GM19324 (cell line): ENCODE results near the gene MYO9A.
"Not testable (repeated sequence)": the region's sequence is repeated elsewhere in the genome, so short reads cannot be mapped to it uniquely, and the experiment has no call there.

ENCODE experiments used
- ATAC-seq: cut with Tn5 transposase; IDR thresholded peaks from one replicate; pipeline ENCODE4 v1.9.1; 2021; ENCODE audit warnings: mild to moderate bottlenecking, moderate library complexity; ENCODE audit not compliant: unreplicated experiment, low FRiP score

MYO9A gene

DNA sequence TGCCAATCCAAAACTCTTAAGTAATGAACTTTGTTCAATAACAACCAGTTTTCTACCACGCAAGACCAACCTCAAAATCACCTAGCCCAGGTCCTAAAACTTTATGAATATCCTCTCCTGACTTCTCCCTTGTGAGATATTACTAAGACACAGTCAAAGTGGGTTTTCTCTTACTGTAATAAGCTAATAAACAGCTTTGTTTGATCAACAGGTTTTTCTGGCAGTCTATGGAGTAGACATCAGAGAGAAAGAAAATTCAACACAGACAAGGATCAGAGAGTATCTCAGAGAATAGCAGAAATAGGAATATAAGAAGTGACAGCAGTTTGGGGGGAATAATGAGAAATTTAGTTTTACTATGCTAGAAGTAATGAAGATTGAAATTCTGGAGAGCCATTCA, 228.0 kb downstream of the MYO9A start:
- no peak for ATAC-seq

- ATAC-seq, result no peak
Measured at GRCh38 chr15:71889385-71889784, 228.6 kb downstream of the MYO9A start.

DNA sequence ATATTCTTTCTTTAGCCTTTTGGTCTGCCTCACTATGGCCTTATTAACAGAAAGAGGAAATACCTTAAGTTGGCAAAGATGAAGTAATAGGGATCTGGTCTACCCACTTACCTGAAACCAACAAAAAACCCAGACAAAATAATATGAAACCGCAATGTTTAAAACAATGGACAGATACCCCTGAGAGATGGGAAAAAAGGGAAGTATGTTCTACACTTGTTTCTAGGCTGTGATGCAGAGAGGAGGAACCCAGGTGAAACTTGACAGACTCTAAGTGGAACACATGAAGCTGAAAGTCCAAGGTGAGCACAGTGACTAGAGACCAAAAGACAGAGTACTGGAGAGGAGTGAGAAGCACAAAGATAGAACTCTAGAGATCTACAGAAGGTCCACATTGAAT, 229.2 kb downstream of the MYO9A start:
- ATAC-seq, result no peak

DNA sequence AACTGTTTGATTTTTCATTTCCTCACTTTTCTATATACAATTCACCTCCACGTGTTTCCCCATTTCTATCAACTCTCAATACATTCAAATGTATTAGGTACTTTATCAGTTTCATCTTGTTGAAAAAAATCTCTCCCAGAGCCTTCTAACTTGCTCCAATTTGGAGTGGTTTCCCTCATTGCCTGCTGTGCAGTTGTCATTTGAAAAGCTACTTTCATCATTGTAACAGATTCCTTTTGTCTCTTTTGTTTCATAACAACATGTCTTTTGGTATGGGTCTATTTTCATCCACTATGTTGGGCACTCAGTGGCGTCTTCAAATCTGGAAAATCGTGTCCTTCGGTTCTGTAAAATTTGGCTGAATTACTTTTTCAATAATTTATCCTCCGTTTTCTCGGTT, 232.6 kb downstream of the MYO9A start:
- no peak for ATAC-seq

- ATAC-seq, result no peak
Measured at GRCh38 chr15:71883447-71883846, 234.5 kb downstream of the MYO9A start.

DNA sequence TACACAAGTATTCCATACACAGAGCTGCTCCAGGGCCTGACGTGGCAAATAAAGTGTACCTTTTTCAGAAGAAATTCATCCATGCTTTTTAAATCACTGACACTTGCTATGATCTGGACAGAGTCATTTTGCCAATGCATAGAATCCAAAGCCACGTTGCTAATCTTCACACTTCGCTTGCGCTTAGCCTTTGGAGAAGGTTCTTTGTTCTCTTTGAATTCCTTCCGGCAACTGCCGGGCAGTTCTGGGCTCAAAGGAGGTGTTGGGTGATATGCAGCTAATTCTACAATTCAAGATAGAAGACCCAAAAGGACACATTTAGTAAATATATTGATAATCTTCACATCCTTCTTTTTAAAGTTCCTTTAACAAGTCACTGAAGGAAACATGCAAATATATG, 237.7 kb downstream of the MYO9A start:
- no peak for ATAC-seq

DNA sequence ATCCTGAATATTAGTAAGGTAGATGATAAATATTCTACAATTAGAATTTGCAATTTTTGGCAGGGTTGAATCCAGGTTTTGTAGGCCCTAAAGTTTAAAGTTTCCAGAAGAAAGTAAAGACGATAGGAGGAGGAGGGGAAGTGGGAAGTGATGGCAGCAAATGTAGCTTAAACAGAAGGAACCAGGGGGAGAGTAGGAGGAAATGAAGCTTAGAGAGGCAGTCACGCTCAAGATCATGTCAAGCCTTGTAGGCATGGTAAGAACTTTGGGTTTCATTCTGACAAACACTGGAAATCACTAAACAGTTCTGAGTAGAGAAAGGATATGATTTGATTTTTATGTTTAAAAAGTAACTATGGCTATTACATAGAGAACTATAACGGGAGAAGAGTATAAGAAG, 243.7 kb downstream of the MYO9A start:
- no peak for ATAC-seq

DNA sequence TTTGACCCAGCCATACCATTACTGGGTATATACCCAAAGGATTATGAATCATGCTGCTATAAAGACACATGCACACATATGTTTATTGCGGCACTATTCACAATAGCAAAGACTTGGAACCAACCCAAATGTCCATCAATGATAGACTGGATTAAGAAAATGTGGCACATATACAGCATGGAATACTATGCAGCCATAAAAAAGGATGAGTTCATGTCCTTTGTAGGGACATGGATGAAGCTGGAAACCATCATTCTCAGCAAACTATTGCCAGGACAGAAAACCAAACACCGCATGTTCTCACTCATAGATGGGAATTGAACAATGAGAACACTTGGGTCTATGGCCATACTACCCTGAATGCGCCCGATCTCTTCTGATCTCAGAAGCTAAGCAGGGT, 259.7 kb downstream of the MYO9A start:
- not testable (repeated sequence) for ATAC-seq

DNA sequence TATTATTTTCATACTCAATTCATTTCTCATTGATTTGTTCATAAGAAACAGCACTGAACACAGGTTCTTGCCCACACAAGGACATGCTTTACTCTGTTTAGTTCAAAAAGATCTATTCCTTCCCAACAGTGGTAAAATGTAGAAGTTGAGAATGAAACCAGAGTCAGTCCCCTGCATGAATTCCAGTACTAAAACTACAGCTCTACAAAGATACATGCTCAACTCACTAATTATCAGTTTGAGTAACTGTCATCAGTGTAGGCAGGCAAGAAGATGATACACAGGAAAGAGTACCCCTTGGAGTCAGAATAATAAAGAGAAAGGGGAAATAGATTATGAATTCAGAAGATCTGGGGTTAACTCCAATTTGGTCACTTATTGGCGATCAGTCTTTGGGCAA, 264.4 kb downstream of the MYO9A start:
- no peak for ATAC-seq

DNA sequence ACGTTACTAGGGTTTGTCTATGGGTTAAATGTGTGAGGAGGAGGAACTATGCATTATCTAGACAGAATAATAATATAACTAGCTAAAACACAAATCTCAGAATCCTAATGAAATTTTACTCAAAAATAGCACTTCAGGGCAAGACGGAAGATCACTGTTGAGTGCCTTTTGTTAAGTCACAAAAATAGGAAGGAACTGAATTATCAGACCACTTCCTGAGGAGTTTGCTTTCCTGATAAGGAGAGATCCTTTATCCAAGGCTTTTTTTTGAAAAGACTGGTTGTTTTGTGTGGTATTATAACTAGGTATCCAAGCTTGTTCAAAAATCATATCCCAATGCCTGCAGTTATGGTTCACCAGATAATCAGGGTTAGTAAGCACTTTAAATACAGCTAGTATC, 273.0 kb downstream of the MYO9A start:
- no peak for ATAC-seq

GRCh38 chr15:71841563-71841962, 276.4 kb downstream of the MYO9A start:
- no peak for ATAC-seq

DNA sequence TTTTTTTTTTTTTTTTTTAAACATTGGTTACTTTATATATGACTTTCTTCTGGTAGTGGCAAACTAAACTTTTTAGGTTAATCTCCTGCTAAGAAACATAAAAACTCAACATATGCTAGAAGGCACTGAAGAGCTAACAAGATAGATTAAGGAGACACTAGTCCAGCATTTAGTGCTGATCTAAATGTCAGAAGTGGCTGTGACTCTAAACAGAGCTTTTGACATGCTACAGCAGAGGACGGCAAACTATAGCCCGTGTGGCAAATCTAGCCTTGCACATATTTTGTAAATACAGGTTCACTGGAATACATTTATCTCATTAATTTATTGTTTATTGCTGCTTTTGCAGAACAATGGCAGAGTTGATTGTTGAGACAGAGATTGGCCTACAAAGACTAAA, 287.0 kb downstream of the MYO9A start:
- ATAC-seq, result no peak

DNA sequence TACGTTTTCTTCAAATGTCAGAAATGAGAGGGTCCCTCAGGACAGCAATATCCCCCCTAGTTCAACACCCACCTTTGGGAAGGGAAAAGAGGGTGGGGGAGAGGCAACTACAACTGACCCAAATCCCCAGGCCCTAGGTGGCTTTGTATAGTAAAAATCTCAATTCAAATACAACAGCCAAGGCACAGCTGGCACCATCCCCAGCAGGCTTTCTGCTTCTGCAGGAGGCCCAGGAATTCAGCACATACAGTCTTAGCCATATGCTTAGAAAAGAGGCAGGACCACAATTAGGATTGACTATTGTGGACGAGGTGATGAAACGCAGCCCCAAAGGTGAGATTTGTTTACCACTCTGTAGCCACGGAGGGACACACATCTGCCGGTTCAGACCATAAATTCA, 291.8 kb downstream of the MYO9A start:
- no peak for ATAC-seq

GRCh38 chr15:71825021-71825730, 292.8 kb downstream of the MYO9A start:
- no peak for ATAC-seq

DNA sequence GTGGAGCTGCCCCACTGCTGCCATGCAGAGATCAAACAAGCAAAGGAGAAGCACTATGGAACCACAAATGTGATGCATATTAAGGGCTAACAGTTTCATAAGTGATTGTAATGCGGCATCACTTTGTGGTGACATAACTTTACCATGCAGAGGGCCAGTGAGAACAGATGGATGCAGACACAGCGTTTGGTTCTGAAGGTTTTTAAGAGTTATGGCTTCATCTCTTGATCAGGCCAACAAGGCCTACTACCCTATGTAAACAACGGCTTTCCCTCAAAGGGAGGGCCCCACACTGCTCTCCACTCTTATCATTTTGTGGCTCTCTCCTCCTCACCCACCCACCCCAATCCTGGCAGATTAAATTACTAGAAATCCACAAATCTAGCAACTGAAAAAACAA, 294.1 kb downstream of the MYO9A start:
- no peak for ATAC-seq

- no peak for ATAC-seq
Measured at GRCh38 chr15:71822890-71823630, 294.9 kb downstream of the MYO9A start.

GRCh38 chr15:71821547-71822129, 296.3 kb downstream of the MYO9A start:
- ATAC-seq, result no peak

DNA sequence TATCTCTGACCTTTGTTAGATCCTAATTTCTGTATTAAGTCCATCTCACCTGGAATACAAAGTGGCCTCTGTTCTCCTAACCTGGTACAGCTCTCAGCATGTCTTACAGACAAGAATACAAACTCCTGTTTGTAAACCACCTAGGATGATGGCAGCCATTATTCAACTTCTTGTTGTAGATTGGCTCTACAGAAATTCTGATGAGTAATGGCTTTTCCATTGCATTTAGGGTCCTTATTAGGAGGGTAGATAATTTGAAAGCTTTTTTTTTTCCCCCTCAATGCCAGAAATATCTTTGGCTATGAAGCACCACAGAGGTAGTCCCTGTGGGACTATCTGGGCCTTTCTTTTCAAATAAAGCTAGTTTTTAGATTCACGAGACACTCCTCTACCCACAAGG, 297.8 kb downstream of the MYO9A start:
- no peak for ATAC-seq

- ATAC-seq, result no peak
Measured at GRCh38 chr15:71817351-71817750, 300.6 kb downstream of the MYO9A start.

- ATAC-seq, result no peak
Measured at GRCh38 chr15:71815301-71815700, 302.6 kb downstream of the MYO9A start.

DNA sequence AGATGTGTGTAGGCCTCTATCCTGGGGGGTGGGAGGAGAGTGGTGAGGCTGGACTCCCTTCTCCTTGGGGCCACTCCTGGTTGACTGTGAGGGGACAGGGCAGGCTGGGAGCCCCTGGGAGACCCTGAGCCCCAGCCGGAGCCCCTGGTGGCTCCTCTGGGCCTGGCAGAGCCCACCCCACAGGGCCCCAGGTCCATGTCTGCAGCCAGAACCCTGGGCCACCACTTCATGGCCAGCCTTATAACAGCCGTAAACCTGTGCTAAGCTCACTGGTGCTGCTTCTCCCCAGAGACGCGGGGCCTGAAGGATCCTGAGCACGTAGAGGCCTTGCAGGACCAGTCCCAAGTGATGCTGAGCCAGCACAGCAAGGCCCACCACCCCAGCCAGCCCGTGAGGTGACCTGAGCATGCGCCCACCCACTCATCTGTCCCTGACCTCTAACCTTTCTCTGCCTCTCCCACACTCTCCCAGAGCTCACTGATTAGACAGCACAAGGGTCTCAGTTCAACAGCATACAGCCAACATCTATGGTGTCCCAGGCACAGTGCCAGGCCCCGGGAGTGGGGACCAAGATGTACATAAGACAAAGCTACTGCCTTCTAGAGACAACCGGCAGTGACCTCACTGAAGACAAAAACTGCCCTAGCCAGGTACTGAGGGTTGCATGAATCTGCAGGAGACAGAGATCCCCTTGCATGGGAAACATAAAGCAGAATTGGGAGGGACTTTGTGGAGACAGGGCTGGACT, 304.1 kb downstream of the MYO9A start:
- ATAC-seq, result no peak
